NK-92 (cell line): Measurements from ENCODE around the gene TAGLN2.

Experiments used
- DNase-seq: peaks from one replicate; lab custom pipeline; 2025; ENCODE audit not compliant: unreplicated experiment; lab: John Stamatoyannopoulos, UW

Gene TAGLN2

GRCh38 chr1:159924791-159925718, at the start of gene TAGLN2:
Gene TAGLN2 (minus strand): TSS chr1:159925507. CDS start chr1:159920509, 4,998 bp downstream.
- DNase-seq = peak; percentile 33

DNA sequence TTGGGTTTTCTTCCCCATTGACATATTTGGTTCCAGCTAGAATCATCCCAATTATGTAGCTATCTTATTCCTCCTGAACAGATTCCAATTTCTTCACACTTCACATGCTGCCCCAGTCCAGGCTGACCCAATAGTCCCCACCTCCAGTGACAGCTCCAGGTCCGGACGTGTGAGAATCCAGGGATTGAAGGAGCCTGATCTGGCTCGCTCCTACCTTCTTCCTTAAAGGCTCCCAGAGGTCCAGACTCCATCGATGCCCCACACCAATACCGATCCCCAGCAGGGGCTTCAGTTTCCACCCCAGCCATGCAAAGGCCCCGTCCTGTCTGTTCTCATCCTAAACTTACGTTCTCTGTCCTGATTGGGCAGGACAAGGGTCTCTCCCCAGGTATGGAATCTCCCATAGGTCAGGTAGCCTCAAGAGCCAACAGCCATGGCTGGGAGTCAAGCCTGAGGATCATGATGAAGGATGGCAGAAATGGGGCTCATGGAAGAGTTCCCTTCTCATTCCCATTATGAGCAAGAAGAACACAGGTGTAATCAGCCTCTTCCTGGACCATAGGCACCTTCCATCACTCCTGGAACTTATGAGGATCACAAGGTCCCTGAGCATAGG, 49.2 kb upstream of the TAGLN2 start:
- DNase-seq = no peak

GRCh38 chr1:159973350-159973940, 48.1 kb upstream of the TAGLN2 start:
- DNase-seq = no peak

- DNase-seq = no peak
Measured at GRCh38 chr1:159972443-159973205, 47.3 kb upstream of the TAGLN2 start.

GRCh38 chr1:159970932-159971342, 45.6 kb upstream of the TAGLN2 start:
- no peak for DNase-seq

DNA sequence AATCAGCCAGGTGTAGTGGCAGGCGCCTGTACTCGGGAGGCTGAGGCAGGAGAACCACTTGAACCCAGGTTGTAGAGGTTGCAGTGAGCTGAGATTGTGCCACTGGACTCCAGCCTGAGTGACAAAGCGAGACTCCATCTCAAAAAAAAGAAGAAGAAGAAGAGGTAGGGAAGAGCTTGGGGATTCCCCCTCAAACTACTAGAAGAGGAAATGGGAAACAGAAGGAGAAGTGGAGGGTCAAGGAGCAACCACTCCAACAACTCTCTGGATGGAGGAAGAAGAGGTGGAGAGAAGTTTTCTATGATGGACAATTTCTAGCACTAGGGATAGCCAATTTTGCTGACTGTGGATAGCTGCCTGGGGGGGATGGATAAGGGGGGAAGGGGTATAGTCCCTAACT, 43.6 kb upstream of the TAGLN2 start:
- DNase-seq = no peak

DNA sequence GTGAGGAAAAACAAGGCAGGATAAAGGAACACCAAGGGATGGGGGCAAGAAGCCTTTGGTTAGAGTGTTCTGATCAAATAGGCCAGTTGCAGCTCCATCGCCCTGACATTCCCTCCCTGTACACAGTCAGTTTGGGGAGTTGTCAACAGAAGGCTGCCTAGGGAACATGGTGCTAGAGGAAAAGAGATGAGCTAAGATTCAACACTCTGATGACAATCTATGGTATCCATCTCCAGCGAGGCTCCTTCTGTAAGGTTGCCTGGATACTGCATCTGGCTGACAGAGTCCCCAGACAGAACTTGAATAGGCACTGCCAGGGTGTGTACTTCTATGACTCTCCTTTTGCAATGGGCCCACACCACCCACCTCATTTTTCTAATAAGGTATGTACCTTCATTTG, 40.0 kb upstream of the TAGLN2 start:
- DNase-seq = no peak

- DNase-seq = no peak
Measured at GRCh38 chr1:159964144-159964543, 38.8 kb upstream of the TAGLN2 start.

DNA sequence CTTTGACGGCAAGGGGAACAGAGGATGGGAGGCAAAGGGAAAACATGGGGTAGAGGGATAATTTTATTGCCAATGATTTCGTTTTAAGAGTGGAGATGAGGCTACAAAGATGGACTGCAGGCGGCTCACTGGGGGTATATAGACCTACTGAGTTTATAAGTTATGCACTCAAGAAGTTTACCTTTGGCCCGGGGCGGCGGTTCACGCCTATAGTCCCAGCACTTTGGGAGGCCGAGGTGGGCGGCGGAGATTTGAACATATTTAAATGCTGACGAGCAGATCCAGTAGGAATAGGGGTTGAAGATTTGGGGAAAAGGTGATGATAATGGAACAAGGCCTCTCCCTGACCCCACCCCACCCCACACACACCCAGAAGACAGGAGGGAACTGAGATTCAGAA, 36.9 kb upstream of the TAGLN2 start:
- DNase-seq = no peak

DNA sequence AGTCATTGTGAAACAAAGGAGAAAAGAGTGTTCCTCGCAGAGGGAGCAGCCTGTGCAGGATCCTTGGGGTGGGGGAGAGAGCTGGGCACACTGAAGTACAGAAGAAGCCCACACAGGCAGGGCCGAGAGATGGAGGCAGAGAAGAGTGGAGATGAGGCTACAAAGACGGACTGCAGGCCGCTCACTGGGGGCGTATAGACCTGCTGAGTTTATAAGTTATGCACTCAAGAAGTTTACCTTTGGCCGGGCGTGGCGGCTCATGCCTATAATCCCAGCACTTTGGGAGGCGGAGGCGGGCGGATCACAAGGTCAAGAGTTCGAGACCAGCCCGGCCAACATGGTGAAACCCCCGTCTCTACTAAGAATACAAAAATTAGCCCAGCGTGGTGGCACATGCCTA, 36.3 kb upstream of the TAGLN2 start:
- no peak for DNase-seq

DNA sequence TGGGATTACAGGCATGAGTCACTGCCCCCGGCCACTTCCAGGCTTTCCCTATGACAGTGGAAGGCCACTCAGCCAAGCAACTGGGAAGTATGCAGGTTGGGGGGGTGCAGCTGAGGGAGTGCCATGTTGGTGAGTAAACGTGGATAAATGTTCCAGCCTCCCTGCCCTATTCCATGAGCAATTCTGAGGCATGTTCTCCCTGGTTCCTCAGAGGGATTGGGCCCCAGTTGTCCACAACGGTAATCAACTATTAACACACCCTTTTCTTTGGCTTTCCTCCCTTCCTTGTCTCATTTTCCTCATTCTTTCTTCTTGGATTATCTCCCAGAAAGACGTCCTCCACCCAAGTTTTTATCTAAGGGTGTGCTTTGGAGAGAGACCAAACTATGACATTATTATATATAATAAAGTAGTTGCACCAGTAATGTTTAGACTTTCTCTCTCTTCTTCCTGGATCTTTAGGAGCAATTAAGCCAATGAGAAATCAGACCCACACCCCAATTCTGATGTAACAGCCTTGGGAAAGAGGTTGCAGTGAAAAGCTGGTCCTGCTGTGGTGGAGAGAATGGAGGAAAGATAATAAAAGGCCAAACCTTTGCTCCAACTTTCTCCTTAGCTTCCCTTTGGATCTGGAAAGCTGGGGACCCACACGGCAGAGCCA, 35.5 kb upstream of the TAGLN2 start:
- no peak for DNase-seq

DNA sequence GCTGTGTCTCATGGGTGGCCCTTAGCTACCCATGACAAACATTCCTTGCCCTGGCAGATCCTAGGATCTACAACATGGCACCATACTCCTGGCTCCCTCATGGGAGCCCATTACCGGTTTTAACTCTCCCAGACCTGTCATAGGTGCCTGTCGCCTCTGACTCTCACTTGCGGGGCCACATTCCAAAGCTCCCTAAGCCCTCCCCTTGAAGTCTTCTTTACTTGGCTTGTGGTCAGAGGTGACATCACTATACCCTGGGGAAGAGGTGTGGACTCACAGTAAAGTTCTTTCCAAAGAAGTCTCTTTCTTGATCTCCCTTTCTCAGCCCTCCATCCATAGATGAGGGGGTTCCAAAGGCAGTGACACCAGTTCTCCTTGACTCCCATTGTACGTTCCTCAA, 34.1 kb upstream of the TAGLN2 start:
- no peak for DNase-seq

- no peak for DNase-seq
Measured at GRCh38 chr1:159958719-159959380, 33.5 kb upstream of the TAGLN2 start.

DNA sequence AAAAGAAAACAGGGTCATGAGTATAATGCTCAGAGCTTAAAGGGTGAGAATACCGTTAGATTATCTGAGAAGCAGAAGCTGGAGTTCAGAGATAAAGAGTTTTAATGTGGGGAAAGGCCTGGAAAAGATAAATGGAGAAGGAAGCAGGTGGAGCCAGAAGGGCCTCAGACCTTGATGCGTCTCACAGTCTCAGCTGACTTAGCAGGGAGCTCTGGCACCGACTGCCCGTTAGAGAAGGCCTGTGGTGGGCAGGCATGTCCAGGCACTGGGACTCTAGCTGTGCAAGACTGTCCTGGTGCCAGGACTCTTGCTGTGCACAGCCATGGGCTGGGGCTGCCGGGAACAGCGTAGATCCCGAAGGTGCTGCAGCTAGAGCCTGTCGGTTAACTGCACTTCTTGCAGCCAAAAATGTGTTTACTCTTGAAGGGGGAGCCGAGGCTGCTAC, 32.5 kb upstream of the TAGLN2 start:
- no peak for DNase-seq

GRCh38 chr1:159955456-159955855, 30.1 kb upstream of the TAGLN2 start:
- no peak for DNase-seq

GRCh38 chr1:159953536-159954515, 28.5 kb upstream of the TAGLN2 start, which contains the start of gene SLAMF9:
Gene SLAMF9 (minus strand): TSS chr1:159954237. CDS start chr1:159954137, 100 bp downstream.
- DNase-seq = no peak

- no peak for DNase-seq
Measured at GRCh38 chr1:159952932-159953331, 27.6 kb upstream of the TAGLN2 start.

DNA sequence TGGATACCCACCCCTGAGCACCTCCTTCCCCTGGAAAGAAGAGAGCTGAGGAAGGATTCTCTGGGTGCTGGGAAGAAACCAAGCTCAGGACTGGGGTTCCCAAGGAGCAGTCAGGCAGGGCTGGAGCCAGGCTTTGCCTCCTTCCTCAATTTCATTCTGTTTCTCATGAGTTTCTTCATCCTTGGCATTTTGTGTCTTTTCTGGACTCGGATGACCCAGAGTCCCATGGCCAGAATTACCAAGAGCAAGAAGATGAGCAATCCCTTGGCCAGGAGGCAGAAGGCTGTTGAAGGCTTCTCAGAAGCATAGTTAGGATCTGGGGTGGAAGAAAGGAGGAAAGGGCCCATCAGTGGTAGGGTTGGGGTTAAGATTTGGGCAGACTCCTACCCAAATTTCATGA, 26.2 kb upstream of the TAGLN2 start:
- DNase-seq = no peak

GRCh38 chr1:159951016-159951415, 25.7 kb upstream of the TAGLN2 start:
- DNase-seq = no peak
